Osteocyte (in vitro differentiated cells): ENCODE data around the gene CA6. TPM values are rescaled to one million over a fixed set of nuclear protein-coding genes. Genes with fewer than 3 reads are reported as not detected.

Source experiments
- DNase-seq: peaks from one replicate; pipeline ENCODE4 v3.0.0; 2021; ENCODE audit warnings: mixed read lengths; ENCODE audit not compliant: unreplicated experiment; ENCODE audit errors: extremely low spot score
- H3K27ac Mint-ChIP-seq: one replicate; pipeline ENCODE4 v1.8.0; 2021; ENCODE audit warnings: mild to moderate bottlenecking, mixed read lengths; ENCODE audit not compliant: unreplicated experiment
- H3K27me3 Mint-ChIP-seq: one replicate; pipeline ENCODE4 v1.8.0; 2021; ENCODE audit warnings: mixed read lengths; ENCODE audit not compliant: unreplicated experiment
- H3K36me3 Mint-ChIP-seq: one replicate; pipeline ENCODE4 v1.8.0; 2021; ENCODE audit warnings: mixed read lengths; ENCODE audit not compliant: unreplicated experiment
- H3K4me1 Mint-ChIP-seq: one replicate; pipeline ENCODE4 v1.8.0; 2021; ENCODE audit warnings: mixed read lengths; ENCODE audit not compliant: unreplicated experiment
- H3K4me3 Mint-ChIP-seq: one replicate; pipeline ENCODE4 v1.8.0; 2021; ENCODE audit warnings: mild to moderate bottlenecking, moderate library complexity, mixed read lengths; ENCODE audit not compliant: unreplicated experiment
- H3K9me3 Mint-ChIP-seq: one replicate; pipeline ENCODE4 v1.8.0; 2021; ENCODE audit warnings: mixed read lengths; ENCODE audit not compliant: unreplicated experiment
- CTCF ChIP-seq: fragments of 200-600 bp; sonication (generic); IDR thresholded peaks from 2 replicates; pipeline ENCODE4 v1.5.0; 2021; ENCODE audit warnings: antibody characterized with exemption, mild to moderate bottlenecking, moderate library complexity
- total RNA-seq: library from RNA; stranded (reverse); gene quantifications from 2 replicates; pipeline ENCODE4 v1.2.1, GENCODE V29; 2021

The CA6 gene
- total RNA-seq, 1 donor from 2014 or later, result not detected

- Mint-ChIP-seq H3K27ac (no peak overlapping the region), H3K4me1 (peaks cover 2% of the 10 kb centered on the region), H3K36me3 (peaks cover 3% of the 10 kb centered on the region), H3K4me3 (no peak overlapping the region), H3K27me3 (peaks cover 11% of the 10 kb centered on the region), H3K9me3 (peaks cover 5% of the 10 kb centered on the region)
- TF ChIP-seq CTCF, result no peak
- DNase-seq, result no peak
These were observed 11.0 kb downstream of the CA6 start for GRCh38 chr1:8956461-8957349.

- no peak overlapping the region for H3K27ac Mint-ChIP-seq
- no peak overlapping the region for H3K4me3 Mint-ChIP-seq
- H3K27me3 Mint-ChIP-seq, result peaks cover 9% of the 10 kb centered on the region
- no peaks in the 10 kb centered on the region for H3K4me1 Mint-ChIP-seq
- DNase-seq, result no peak
- peaks cover 3% of the 10 kb centered on the region for H3K36me3 Mint-ChIP-seq
- peak; percentile 35 for TF ChIP-seq CTCF
- peaks cover 5% of the 10 kb centered on the region for H3K9me3 Mint-ChIP-seq
These were observed 17.3 kb downstream of the CA6 start for GRCh38 chr1:8962812-8963530.

- TF ChIP-seq CTCF, result no peak
- H3K36me3 Mint-ChIP-seq, result peaks cover 3% of the 10 kb centered on the region
- H3K27me3 Mint-ChIP-seq, result peaks cover 6% of the 10 kb centered on the region
- H3K27ac Mint-ChIP-seq, result no peak overlapping the region
- H3K4me3 Mint-ChIP-seq, result no peak overlapping the region
- no peaks in the 10 kb centered on the region for H3K4me1 Mint-ChIP-seq
- H3K9me3 Mint-ChIP-seq, result peaks cover 5% of the 10 kb centered on the region
- DNase-seq, result no peak
These were observed 18.3 kb downstream of the CA6 start for GRCh38 chr1:8963963-8964362.

- H3K4me3 Mint-ChIP-seq, result no peak overlapping the region
- H3K36me3 Mint-ChIP-seq, result peaks cover 1% of the 10 kb centered on the region
- TF ChIP-seq CTCF, result no peak
- DNase-seq, result no peak
- no peaks in the 10 kb centered on the region for H3K4me1 Mint-ChIP-seq
- no peak overlapping the region for H3K27ac Mint-ChIP-seq
- H3K9me3 Mint-ChIP-seq, result peaks cover 6% of the 10 kb centered on the region
- H3K27me3 Mint-ChIP-seq, result peaks cover 7% of the 10 kb centered on the region
These were observed 19.6 kb downstream of the CA6 start for GRCh38 chr1:8965121-8965820.
